ENCODE data around the gene NAGLU. TPM values are rescaled to one million over a fixed set of nuclear protein-coding genes. Genes with fewer than 3 reads are reported as not detected.

The NAGLU gene
- total and polyA plus RNA-seq, 10 of the 15 experiments (the other 5 are each of a cell fraction or from before 2014, with no cell fraction given) = 0.23 to 27.5 (median 8.9) TPM

DNA sequence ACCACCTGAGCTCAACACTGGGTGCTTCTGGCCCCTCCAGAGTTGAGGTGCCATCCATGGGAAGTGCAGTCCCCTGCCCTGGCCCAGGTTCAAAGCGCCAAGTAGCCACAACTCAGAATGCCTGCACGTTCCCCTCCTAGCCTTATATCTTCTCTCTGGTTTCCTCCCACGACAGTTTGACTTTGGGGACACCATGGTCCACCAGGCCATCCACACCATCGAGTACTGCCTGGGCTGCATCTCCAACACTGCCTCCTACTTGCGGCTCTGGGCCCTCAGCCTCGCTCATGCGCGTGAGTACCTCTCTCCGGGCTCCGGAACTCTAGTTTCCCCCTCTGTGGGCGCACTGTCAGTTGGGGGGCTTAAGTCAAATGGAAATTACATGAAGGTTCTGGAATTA is 22.4 kb upstream of the NAGLU start:
- DNase-seq (ENCODE audit: low read depth, low spot score) = no peak
- CTCF ChIA-PET = interaction anchor here (1.2 to 10.4 kb wide), 7 partner anchors 16 to 106 kb away, joined by 3 to 120 read pairs (median 13); no protein-coding TSS in a partner anchor
- POLR2A ChIA-PET = interaction anchor here (1.0 to 1.6 kb wide), 3 partner anchors 17 to 82 kb away, joined by 4 to 5 read pairs (median 5); no protein-coding TSS in a partner anchor
- TF ChIP-seq KLF5 (IDR thresholded peaks at IDR 0.05; ENCODE audit: partially characterized antibody) = no peak
- TF ChIP-seq, protein P1, sequence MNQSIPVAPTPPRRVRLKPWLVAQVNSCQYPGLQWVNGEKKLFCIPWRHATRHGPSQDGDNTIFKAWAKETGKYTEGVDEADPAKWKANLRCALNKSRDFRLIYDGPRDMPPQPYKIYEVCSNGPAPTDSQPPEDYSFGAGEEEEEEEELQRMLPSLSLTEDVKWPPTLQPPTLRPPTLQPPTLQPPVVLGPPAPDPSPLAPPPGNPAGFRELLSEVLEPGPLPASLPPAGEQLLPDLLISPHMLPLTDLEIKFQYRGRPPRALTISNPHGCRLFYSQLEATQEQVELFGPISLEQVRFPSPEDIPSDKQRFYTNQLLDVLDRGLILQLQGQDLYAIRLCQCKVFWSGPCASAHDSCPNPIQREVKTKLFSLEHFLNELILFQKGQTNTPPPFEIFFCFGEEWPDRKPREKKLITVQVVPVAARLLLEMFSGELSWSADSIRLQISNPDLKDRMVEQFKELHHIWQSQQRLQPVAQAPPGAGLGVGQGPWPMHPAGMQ (IDR thresholded peaks at IDR 0.05; ENCODE audit: borderline replicate concordance) = no peak
- TF ChIP-seq ZZZ3 (IDR thresholded peaks at IDR 0.05; ENCODE audit: control insufficient read depth, insufficient read length, low read depth) = no peak
- TF ChIP-seq RFX5 (IDR thresholded peaks at IDR 0.05; ENCODE audit: low read depth, low read length) = no peak
- TF ChIP-seq SP1 (IDR thresholded peaks at IDR 0.05; ENCODE audit: low read depth, low read length) = no peak
- no peak for TF ChIP-seq TAF1 (IDR thresholded peaks at IDR 0.05; ENCODE audit: borderline replicate concordance, low read depth, low read length)
- TF ChIP-seq NFIC (IDR thresholded peaks at IDR 0.05; ENCODE audit: low read depth, low read length) = no peak
- no peak for TF ChIP-seq IKZF1 (conservative IDR thresholded peaks at IDR 0.05)
- TF ChIP-seq, protein P2, sequence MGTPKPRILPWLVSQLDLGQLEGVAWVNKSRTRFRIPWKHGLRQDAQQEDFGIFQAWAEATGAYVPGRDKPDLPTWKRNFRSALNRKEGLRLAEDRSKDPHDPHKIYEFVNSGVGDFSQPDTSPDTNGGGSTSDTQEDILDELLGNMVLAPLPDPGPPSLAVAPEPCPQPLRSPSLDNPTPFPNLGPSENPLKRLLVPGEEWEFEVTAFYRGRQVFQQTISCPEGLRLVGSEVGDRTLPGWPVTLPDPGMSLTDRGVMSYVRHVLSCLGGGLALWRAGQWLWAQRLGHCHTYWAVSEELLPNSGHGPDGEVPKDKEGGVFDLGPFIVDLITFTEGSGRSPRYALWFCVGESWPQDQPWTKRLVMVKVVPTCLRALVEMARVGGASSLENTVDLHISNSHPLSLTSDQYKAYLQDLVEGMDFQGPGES (IDR thresholded peaks at IDR 0.05) = no peak
- TF ChIP-seq, protein P3, sequence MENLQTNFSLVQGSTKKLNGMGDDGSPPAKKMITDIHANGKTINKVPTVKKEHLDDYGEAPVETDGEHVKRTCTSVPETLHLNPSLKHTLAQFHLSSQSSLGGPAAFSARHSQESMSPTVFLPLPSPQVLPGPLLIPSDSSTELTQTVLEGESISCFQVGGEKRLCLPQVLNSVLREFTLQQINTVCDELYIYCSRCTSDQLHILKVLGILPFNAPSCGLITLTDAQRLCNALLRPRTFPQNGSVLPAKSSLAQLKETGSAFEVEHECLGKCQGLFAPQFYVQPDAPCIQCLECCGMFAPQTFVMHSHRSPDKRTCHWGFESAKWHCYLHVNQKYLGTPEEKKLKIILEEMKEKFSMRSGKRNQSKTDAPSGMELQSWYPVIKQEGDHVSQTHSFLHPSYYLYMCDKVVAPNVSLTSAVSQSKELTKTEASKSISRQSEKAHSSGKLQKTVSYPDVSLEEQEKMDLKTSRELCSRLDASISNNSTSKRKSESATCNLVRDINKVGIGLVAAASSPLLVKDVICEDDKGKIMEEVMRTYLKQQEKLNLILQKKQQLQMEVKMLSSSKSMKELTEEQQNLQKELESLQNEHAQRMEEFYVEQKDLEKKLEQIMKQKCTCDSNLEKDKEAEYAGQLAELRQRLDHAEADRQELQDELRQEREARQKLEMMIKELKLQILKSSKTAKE (IDR thresholded peaks at IDR 0.05; ENCODE audit: low read depth, poor library complexity, severe bottlenecking) = no peak
- TF ChIP-seq NBN (IDR thresholded peaks at IDR 0.05) = no peak
- peaks cover 9% of the 10 kb centered on the region for H3K4me1 ChIP-seq (ENCODE audit: control insufficient read depth, insufficient read depth, low read length)
- SMC1A ChIA-PET (ENCODE audit: uncharacterized antibody, unreplicated experiment) = interaction anchor here (1.1 to 2.7 kb wide), 7 partner anchors 14 to 107 kb away, joined by 3 to 16 read pairs (median 5); no protein-coding TSS in a partner anchor
- 93% methylated on average over 11 of the region's 11 CpGs for WGBS (ENCODE audit: insufficient coverage, insufficient replicate concordance, low lambda C conversion rate, missing lambda C conversion rate)
- FAIRE-seq = no peak
- H3K36me3 ChIP-seq (ENCODE audit: control insufficient read depth in 2 of 2, insufficient read depth in 2 of 2, low read length in 1 of 2) = peaks cover 11% of the 10 kb centered on the region in 2 experiments; a peak in 3 of 4 replicates
- H3K27me3 ChIP-seq (replicated peaks in 1 of 2; ENCODE audit: control insufficient read depth in 2 of 2, insufficient read depth in 2 of 2, low read length in 1 of 2) = no peaks in the 10 kb centered on the region
- no peak overlapping the region for H3K4me2 ChIP-seq (ENCODE audit: control insufficient read depth, insufficient read depth)
- H2AFZ ChIP-seq (ENCODE audit: control insufficient read depth, low read depth, low read length) = no peak overlapping the region
- H3K79me2 ChIP-seq (ENCODE audit: control insufficient read depth, insufficient read depth, low read length) = no peaks in the 10 kb centered on the region
- no peaks in the 10 kb centered on the region for H3K9me3 ChIP-seq (replicated peaks; ENCODE audit: control insufficient read depth, insufficient read depth, low read length)
- no peaks in the 10 kb centered on the region for H4K20me1 ChIP-seq (ENCODE audit: control insufficient read depth, insufficient read depth)
- in situ Hi-C loops (cut with MboI) (no loop called here), intact Hi-C loops (cut with micrococcal nuclease; ENCODE audit: unreplicated experiment) (no loop called here)
- H3K9ac ChIP-seq (ENCODE audit: control insufficient read depth, insufficient read depth, low read length) = no peak overlapping the region
- RAD21 ChIA-PET (ENCODE audit: unreplicated experiment) = interaction anchor here (1.0 to 1.5 kb wide), 5 partner anchors 54 to 99 kb away, joined by 3 to 11 read pairs (median 4); no protein-coding TSS in a partner anchor
- ATAC-seq = no peak
- H3K4me3 ChIP-seq = no peak overlapping the region
- H3K27ac ChIP-seq (ENCODE audit: control insufficient read depth, insufficient read depth) = no peak overlapping the region
- no TSS peak for BruUV-seq (replicated peaks)

All from GM12878 (cell line).